ENCODE data around the gene LMAN2. TPM values are rescaled to one million over a fixed set of nuclear protein-coding genes. Genes with fewer than 3 reads are reported as not detected.

LMAN2 gene
- total RNA-seq, 2 donors from 2014 or later = 159 to 167 TPM

Other genes starting within 250 kb of the LMAN2 start
- 10 to 100 TPM; 26.1 to 70.5 TPM for gene NSD1, start 217.9 kb downstream of the LMAN2 start, total RNA-seq
- 10 to 100 TPM; 23.8 to 35.2 TPM for gene RAB24, start 47.9 kb downstream of the LMAN2 start, total RNA-seq
- gene PRELID1, start 47.9 kb downstream of the LMAN2 start, total RNA-seq = 10 to 100 TPM; 42.2 to 54.0 TPM
- 10 to 100 TPM; 11.9 to 17.6 TPM for gene MXD3, start 39.8 kb downstream of the LMAN2 start, total RNA-seq
- gene RGS14, start 6.3 kb upstream of the LMAN2 start, total RNA-seq = 10 to 100 TPM in 1 of 2 donors, 1 to 10 TPM in 1; 4.9 to 12.6 TPM
- gene SLC34A1, start 32.8 kb upstream of the LMAN2 start, total RNA-seq = not detected
- not detected for gene PFN3, start 49.0 kb upstream of the LMAN2 start, total RNA-seq
- not detected for gene F12, start 57.9 kb upstream of the LMAN2 start, total RNA-seq
- 10 to 100 TPM; 27.3 to 33.3 TPM for gene GRK6, start 75.0 kb upstream of the LMAN2 start, total RNA-seq
- 10 to 100 TPM in 1 of 2 donors, 1 to 10 TPM in 1; 4.1 to 11.0 TPM for gene PRR7, start 95.1 kb upstream of the LMAN2 start, total RNA-seq
- gene DBN1, start 122.0 kb upstream of the LMAN2 start, total RNA-seq = 100 to 1,000 TPM in 1 of 2 donors, 10 to 100 TPM in 1; 91.2 to 132 TPM
- 100 to 1,000 TPM; 626 to 891 TPM for gene PDLIM7, start 145.9 kb upstream of the LMAN2 start, total RNA-seq
- 10 to 100 TPM; 20.5 to 35.6 TPM for gene DOK3, start 158.2 kb upstream of the LMAN2 start, total RNA-seq
- gene DDX41, start 165.3 kb upstream of the LMAN2 start, total RNA-seq = 100 to 1,000 TPM in 1 of 2 donors, 10 to 100 TPM in 1; 53.7 to 138 TPM
- gene FAM193B, start 202.9 kb upstream of the LMAN2 start, total RNA-seq = 100 to 1,000 TPM in 1 of 2 donors, 10 to 100 TPM in 1; 76.6 to 103 TPM
- gene TMED9, start 240.5 kb upstream of the LMAN2 start, total RNA-seq = 100 to 1,000 TPM; 103 to 119 TPM
- gene B4GALT7, start 248.5 kb upstream of the LMAN2 start, total RNA-seq = 10 to 100 TPM; 17.8 to 29.8 TPM

Measured in thoracic aorta (tissue), 2 donors.